ENCODE data around the gene CD2.

Gene CD2

DNA sequence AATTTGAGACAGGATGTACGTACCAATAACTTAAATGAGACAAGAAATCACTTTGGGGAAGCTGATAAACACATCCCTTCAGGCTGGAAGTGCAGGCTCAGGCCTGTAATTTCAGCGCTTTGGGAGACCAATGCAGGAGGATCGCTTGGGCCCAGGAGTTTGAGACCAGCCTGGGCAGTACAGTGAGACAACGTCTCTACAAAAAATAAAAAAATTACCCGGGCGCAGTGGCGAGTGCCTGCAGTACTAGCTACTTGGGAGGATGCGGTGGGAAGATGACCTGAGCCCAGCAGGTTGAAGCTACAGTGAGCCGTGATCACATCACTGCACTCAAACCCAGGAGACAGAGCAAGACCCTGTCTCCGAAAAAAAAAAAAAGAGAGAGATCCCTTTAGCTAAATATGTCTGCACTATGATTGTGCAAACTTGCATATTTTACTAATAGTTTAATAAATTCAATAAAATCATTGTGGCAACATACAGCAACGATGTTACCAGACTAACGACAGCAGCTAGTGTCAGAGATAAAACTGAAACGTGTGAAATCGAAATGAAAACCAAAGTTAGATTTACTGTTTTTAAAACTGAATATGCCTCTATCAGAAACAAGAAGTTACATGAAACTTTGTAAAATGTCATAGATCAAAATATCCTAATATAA is 54.7 kb downstream of the CD2 start:
- Histone ChIP-seq H3K27me3 (ENCODE audit: control insufficient read depth in 5 of 5, insufficient read depth in 4 of 5, low read length in 5 of 5) (no peaks in the 10 kb centered on the region), H3K27ac (ENCODE audit: low read depth, low read length) (no peak overlapping the region), H3K4me3 (ENCODE audit: low read depth in 1 of 5, low read length in 5 of 5) (no peak overlapping the region), H3K4me1 (ENCODE audit: control insufficient read depth in 5 of 5, insufficient read depth in 5 of 5, low read length in 5 of 5) (no peaks in the 10 kb centered on the region), H3K9ac (ENCODE audit: low read length in 5 of 5) (no peak overlapping the region), H3K36me3 (ENCODE audit: control insufficient read depth in 5 of 5, insufficient read depth in 5 of 5, low read length in 5 of 5) (no peaks in the 10 kb centered on the region), H3K9me3 (ENCODE audit: control insufficient read depth in 5 of 5, low read length in 5 of 5) (peaks cover 0 to 10% (median 3%) of the 10 kb centered on the region in 5 donors)

- no peaks in the 10 kb centered on the region for H3K27me3 ChIP-seq (ENCODE audit: control insufficient read depth in 5 of 5, insufficient read depth in 4 of 5, low read length in 5 of 5)
- peaks cover 0 to 10% (median 3%) of the 10 kb centered on the region in 5 donors for H3K9me3 ChIP-seq (ENCODE audit: control insufficient read depth in 5 of 5, low read length in 5 of 5)
- no peaks in the 10 kb centered on the region for H3K36me3 ChIP-seq (ENCODE audit: control insufficient read depth in 5 of 5, insufficient read depth in 5 of 5, low read length in 5 of 5)
- no peak overlapping the region for H3K9ac ChIP-seq (ENCODE audit: low read length in 5 of 5)
- H3K4me1 ChIP-seq (ENCODE audit: control insufficient read depth in 5 of 5, insufficient read depth in 5 of 5, low read length in 5 of 5), result no peaks in the 10 kb centered on the region
- no peak overlapping the region for H3K4me3 ChIP-seq (ENCODE audit: low read depth in 1 of 5, low read length in 5 of 5)
- no peak overlapping the region for H3K27ac ChIP-seq (ENCODE audit: low read depth, low read length)
These were observed 57.1 kb downstream of the CD2 start for GRCh38 chr1:116811321-116811720.

DNA sequence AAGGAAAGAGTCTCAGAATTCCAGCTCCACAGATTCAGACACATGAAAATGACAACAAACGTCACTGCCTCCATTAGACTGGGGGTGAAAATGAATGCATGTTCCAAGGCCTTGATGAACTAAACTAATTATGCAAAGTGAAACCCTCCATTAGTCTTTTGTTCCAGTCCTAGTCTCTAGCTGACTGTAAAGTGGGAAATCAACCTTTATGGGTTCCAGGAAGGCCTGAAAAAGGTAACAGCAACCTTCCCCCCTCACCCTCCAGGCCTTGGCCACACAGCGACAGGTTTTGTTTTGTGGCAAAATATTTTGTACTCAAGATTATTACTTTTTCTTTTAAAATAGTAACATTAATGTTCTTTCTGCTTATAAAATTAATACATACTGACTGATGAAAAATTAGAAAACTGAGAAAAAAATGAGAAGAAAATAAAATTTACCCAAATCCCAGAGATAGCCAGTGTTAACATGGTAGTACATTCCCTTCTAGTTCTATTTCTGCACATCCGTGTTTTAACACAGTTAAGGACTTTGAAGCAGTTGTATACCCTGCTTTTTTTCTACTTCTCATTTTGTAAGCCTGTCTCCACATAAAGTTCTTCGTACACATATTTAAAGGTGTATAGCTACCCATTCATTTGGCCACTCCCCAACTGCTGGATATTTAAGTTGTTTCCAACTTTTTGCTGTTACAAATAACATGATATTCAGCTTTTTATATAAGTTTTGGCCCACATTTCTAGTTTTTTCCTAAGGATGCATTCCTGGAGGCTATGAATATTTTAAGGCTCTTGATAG is 60.9 kb downstream of the CD2 start:
- H3K4me1 ChIP-seq (ENCODE audit: control insufficient read depth in 5 of 5, insufficient read depth in 5 of 5, low read length in 5 of 5), result no peaks in the 10 kb centered on the region
- H3K27ac ChIP-seq (ENCODE audit: low read depth, low read length), result no peak overlapping the region
- no peaks in the 10 kb centered on the region for H3K27me3 ChIP-seq (ENCODE audit: control insufficient read depth in 5 of 5, insufficient read depth in 4 of 5, low read length in 5 of 5)
- H3K4me3 ChIP-seq (ENCODE audit: low read depth in 1 of 5, low read length in 5 of 5), result no peak overlapping the region
- H3K9ac ChIP-seq (ENCODE audit: low read length in 5 of 5), result no peak overlapping the region
- peaks cover 0 to 10% (median 3%) of the 10 kb centered on the region in 5 donors for H3K9me3 ChIP-seq (ENCODE audit: control insufficient read depth in 5 of 5, low read length in 5 of 5)
- H3K36me3 ChIP-seq (ENCODE audit: control insufficient read depth in 5 of 5, insufficient read depth in 5 of 5, low read length in 5 of 5), result no peaks in the 10 kb centered on the region

- Histone ChIP-seq H3K36me3 (ENCODE audit: control insufficient read depth in 5 of 5, insufficient read depth in 5 of 5, low read length in 5 of 5) (no peaks in the 10 kb centered on the region), H3K9me3 (ENCODE audit: control insufficient read depth in 5 of 5, low read length in 5 of 5) (peaks cover 0 to 5% (median 1%) of the 10 kb centered on the region in 5 donors), H3K4me1 (ENCODE audit: control insufficient read depth in 5 of 5, insufficient read depth in 5 of 5, low read length in 5 of 5) (no peaks in the 10 kb centered on the region), H3K9ac (ENCODE audit: low read length in 5 of 5) (no peak overlapping the region), H3K27ac (ENCODE audit: low read depth, low read length) (no peak overlapping the region), H3K4me3 (ENCODE audit: low read depth in 1 of 5, low read length in 5 of 5) (no peak overlapping the region), H3K27me3 (ENCODE audit: control insufficient read depth in 5 of 5, insufficient read depth in 4 of 5, low read length in 5 of 5) (no peaks in the 10 kb centered on the region)
These were observed 63.4 kb downstream of the CD2 start for GRCh38 chr1:116817582-116818064.
